Liver (tissue), 3 donors: Measurements from ENCODE around the gene PYCR2.

Source experiments
- CTCF ChIP-seq: fragments of 150-350 bp; IDR thresholded peaks from 2 replicates; pipeline ENCODE4 v1.5.1; 2017; ENCODE audit warnings: improper control_type of control experiment, low read depth, low read length; ENCODE audit not compliant: missing input control
- EGR1 ChIP-seq, 2 donors: IDR thresholded peaks; 2 replicates each; pipeline ENCODE4 v1.6.1; 2016 to 2018; ENCODE audit warnings: antibody characterized with exemption in 2 of 2, low read depth in 2 of 2
- FOXA1 ChIP-seq: IDR thresholded peaks from 2 replicates; pipeline ENCODE4 v1.6.1; 2016; ENCODE audit warnings: antibody characterized with exemption
- HNF4A ChIP-seq, 2 donors: conservative IDR thresholded peaks; 2 replicates each; pipeline ENCODE4 v1.6.1; 2016; ENCODE audit warnings: antibody characterized with exemption in 2 of 2, mild to moderate bottlenecking in 2 of 2
- JUND ChIP-seq, 2 donors: IDR thresholded peaks; 2 replicates each; pipeline ENCODE4 v1.6.1; 2016; ENCODE audit warnings: antibody characterized with exemption in 2 of 2
- MAX ChIP-seq: IDR thresholded peaks from 2 replicates; pipeline ENCODE4 v1.6.1; 2016; ENCODE audit warnings: antibody characterized with exemption
- NR2F2 ChIP-seq: IDR thresholded peaks from 2 replicates; pipeline ENCODE4 v1.6.1; 2016; ENCODE audit warnings: antibody characterized with exemption
- RAD21 ChIP-seq, 2 donors: IDR thresholded peaks; 2 replicates each; pipeline ENCODE4 v1.6.1; 2016; ENCODE audit warnings: antibody characterized with exemption in 2 of 2, mild to moderate bottlenecking in 2 of 2
- SP1 ChIP-seq: IDR thresholded peaks from 2 replicates; pipeline ENCODE4 v1.6.1; 2018; ENCODE audit warnings: antibody characterized with exemption, mild to moderate bottlenecking
- TAF1 ChIP-seq: conservative IDR thresholded peaks from 2 replicates; pipeline ENCODE4 v1.6.1; 2016; ENCODE audit warnings: antibody characterized with exemption, mild to moderate bottlenecking
- YY1 ChIP-seq: IDR thresholded peaks from 2 replicates; pipeline ENCODE4 v1.6.1; 2016; ENCODE audit warnings: antibody characterized with exemption, mild to moderate bottlenecking
- ZBTB33 ChIP-seq: IDR thresholded peaks from 2 replicates; pipeline ENCODE4 v1.6.1; 2016; ENCODE audit warnings: antibody characterized with exemption
- donor health status: healthy.
- donor health status: healthy.

GRCh38 chr1:225933072-225933471 lies 9.0 kb upstream of the PYCR2 start:
- TF ChIP-seq EGR1 (IDR thresholded peaks at IDR 0.05; ENCODE audit: low read depth in 2 of 2) (no peak), CTCF (no peak), JUND (IDR thresholded peaks at IDR 0.05) (no peak), YY1 (no peak), NR2F2 (no peak), SP1 (no peak), TAF1 (no peak), FOXA1 (no peak), ZBTB33 (no peak), MAX (no peak), RAD21 (IDR thresholded peaks at IDR 0.05) (no peak), HNF4A (conservative IDR thresholded peaks at IDR 0.05) (no peak)
